ENCODE data around the gene PDHA1.

- TF ChIP-seq CTCF (IDR thresholded peaks at IDR 0.05), result no peak
- no peak for TF ChIP-seq POLR2AphosphoS5 (IDR thresholded peaks at IDR 0.05)
- TF ChIP-seq POLR2A (IDR thresholded peaks at IDR 0.05), result no peak
Measured at GRCh38 chrX:19342331-19342906, 1.3 kb upstream of the PDHA1 start.
